ENCODE measurements around the gene PCDHA1. TPM values are rescaled to one million over a fixed set of nuclear protein-coding genes. Genes with fewer than 3 reads are reported as not detected.

Gene PCDHA1
- total RNA-seq, 2 experiments from 2014 or later, result not detected

GRCh38 chr5:140925806-140926442 is 140.0 kb downstream of the PCDHA1 start, which contains the start of gene PCDHAC1:
TSS of gene PCDHAC1 (plus strand) at chr5:140926299. CDS start at chr5:140926893, 594 bp downstream.

GRCh38 chr5:140966293-140967225 is 180.6 kb downstream of the PCDHA1 start, which contains the start of gene PCDHAC2:
TSS of gene PCDHAC2 (plus strand) at chr5:140966476. CDS start at chr5:140966767, 291 bp downstream.

GRCh38 chr5:141050622-141051520 is 264.9 kb downstream of the PCDHA1 start, which contains the start of gene PCDHB1:
TSS of gene PCDHB1 (plus strand) at chr5:141051374. CDS start at chr5:141051471, 97 bp downstream.

Other genes with a start within 250 kb of the PCDHA1 start
- gene EIF4EBP3, start 238.5 kb upstream of the PCDHA1 start, total RNA-seq, result 10 to 100 TPM; 13.2 to 15.4 TPM
- gene SRA1, start 228.7 kb upstream of the PCDHA1 start, total RNA-seq, result 10 to 100 TPM; 32.8 to 33.4 TPM
- 10 to 100 TPM; 33.3 to 33.9 TPM for gene APBB3, start 221.5 kb upstream of the PCDHA1 start, total RNA-seq
- gene SLC35A4, start 221.3 kb upstream of the PCDHA1 start, total RNA-seq, result 10 to 100 TPM; 74.6 to 80.4 TPM
- gene CD14, start 153.0 kb upstream of the PCDHA1 start, total RNA-seq, result under 1 TPM; 0.66 to 0.77 TPM
- 10 to 100 TPM; 35.5 to 38.1 TPM for gene TMCO6, start 146.7 kb upstream of the PCDHA1 start, total RNA-seq
- gene NDUFA2, start 138.5 kb upstream of the PCDHA1 start, total RNA-seq, result 10 to 100 TPM; 70.9 to 72.6 TPM
- gene IK, start 138.3 kb upstream of the PCDHA1 start, total RNA-seq, result 100 to 1,000 TPM; 118 to 121 TPM
- 10 to 100 TPM; 34.2 to 34.7 TPM for gene WDR55, start 121.2 kb upstream of the PCDHA1 start, total RNA-seq
- gene DND1, start 112.6 kb upstream of the PCDHA1 start, total RNA-seq, result 1 to 10 TPM; 2.5 to 2.9 TPM
- gene HARS1, start 94.8 kb upstream of the PCDHA1 start, total RNA-seq, result 10 to 100 TPM; 69.7 to 74.2 TPM
- gene HARS2, start 94.7 kb upstream of the PCDHA1 start, total RNA-seq, result 10 to 100 TPM; 32.3 to 35.3 TPM
- gene ZMAT2, start 85.7 kb upstream of the PCDHA1 start, total RNA-seq, result 10 to 100 TPM; 56.1 to 56.9 TPM
- not detected for gene PCDHA2, start 8.7 kb downstream of the PCDHA1 start, total RNA-seq
- gene PCDHA3, start 14.9 kb downstream of the PCDHA1 start, total RNA-seq, result not detected
- gene PCDHA4, start 20.9 kb downstream of the PCDHA1 start, total RNA-seq, result not detected
- not detected for gene PCDHA5, start 35.5 kb downstream of the PCDHA1 start, total RNA-seq
- gene PCDHA6, start 41.8 kb downstream of the PCDHA1 start, total RNA-seq, result not detected
- not detected for gene PCDHA7, start 48.1 kb downstream of the PCDHA1 start, total RNA-seq
- not detected for gene PCDHA8, start 55.0 kb downstream of the PCDHA1 start, total RNA-seq
- not detected for gene PCDHA9, start 62.2 kb downstream of the PCDHA1 start, total RNA-seq
- not detected for gene PCDHA10, start 69.8 kb downstream of the PCDHA1 start, total RNA-seq
- not detected for gene PCDHA11, start 82.8 kb downstream of the PCDHA1 start, total RNA-seq
- not detected for gene PCDHA12, start 89.2 kb downstream of the PCDHA1 start, total RNA-seq
- not detected for gene PCDHA13, start 96.0 kb downstream of the PCDHA1 start, total RNA-seq
- gene PCDHAC1, start 140.2 kb downstream of the PCDHA1 start, total RNA-seq, result not detected
- gene PCDHAC2, start 180.3 kb downstream of the PCDHA1 start, total RNA-seq, result not detected

Measured in activated naive CD4-positive, alpha-beta T cell treated with anti-CD3 and anti-CD28 coated beads, Interleukin-2, amount 10 ng/mL, durations not matched to agents 5 hours and 36 hours (primary cell).